SK-N-MC (cell line): ENCODE results near the gene FAXDC2.

Experiments
- DNase-seq: peaks from one replicate; pipeline ENCODE4 v3.0.0-alpha.2; 2011; ENCODE audit warnings: low read depth, low spot score
- H3K27ac ChIP-seq: fragments of 200-600 bp; sonication (generic); 2 replicates; pipeline ENCODE4 v1.5.1; 2016; ENCODE audit warnings: mixed run types
- H3K36me3 ChIP-seq: fragments of 200-600 bp; sonication (generic); 2 replicates; pipeline ENCODE4 v1.6.1; 2017; ENCODE audit warnings: antibody characterized with exemption, low read length, mixed read lengths; ENCODE audit not compliant: insufficient read depth
- H3K4me3 ChIP-seq: fragments of 200-600 bp; sonication (generic); 2 replicates; pipeline ENCODE4 v1.5.1; 2016
- H3K9ac ChIP-seq: fragments of 200-600 bp; sonication (generic); 2 replicates; pipeline ENCODE4 v1.8.0; 2017; ENCODE audit warnings: mixed run types, mixed read lengths; ENCODE audit not compliant: insufficient read length
- H3K9me3 ChIP-seq: fragments of 200-600 bp; sonication (generic); 2 replicates; pipeline ENCODE4 v1.6.1; 2017; ENCODE audit warnings: low read depth, mild to moderate bottlenecking, antibody characterized with exemption, low read length, moderate library complexity, mixed read lengths
- EZH2 ChIP-seq: fragments of 200-600 bp; sonication (generic); IDR thresholded peaks from one replicate; pipeline ENCODE4 v1.6.1; 2017; ENCODE audit warnings: antibody characterized with exemption
- FOXP2 ChIP-seq: optimal IDR thresholded peaks from 2 replicates; pipeline ENCODE3; 2011; ENCODE audit warnings: mild to moderate bottlenecking, moderate library complexity; ENCODE audit not compliant: insufficient read depth; ENCODE audit errors: extremely low read length, control extremely low read depth
- POLR2AphosphoS5 ChIP-seq: IDR thresholded peaks from 2 replicates; pipeline ENCODE4 v1.6.1; 2012; ENCODE audit warnings: mild to moderate bottlenecking, low read depth, low read length, borderline replicate concordance

Gene FAXDC2

GRCh38 chr5:154802050-154802449 is 48.4 kb downstream of the FAXDC2 start:
- DNase-seq: no peak
- Histone ChIP-seq H3K9me3 (no peaks in the 10 kb centered on the region), H3K27ac (no peak overlapping the region), H3K36me3 (peaks cover 99% of the 10 kb centered on the region), H3K4me3 (no peak overlapping the region), H3K9ac (no peak overlapping the region)
- TF ChIP-seq POLR2AphosphoS5 (no peak), EZH2 (no peak), FOXP2 (no peak)

DNA sequence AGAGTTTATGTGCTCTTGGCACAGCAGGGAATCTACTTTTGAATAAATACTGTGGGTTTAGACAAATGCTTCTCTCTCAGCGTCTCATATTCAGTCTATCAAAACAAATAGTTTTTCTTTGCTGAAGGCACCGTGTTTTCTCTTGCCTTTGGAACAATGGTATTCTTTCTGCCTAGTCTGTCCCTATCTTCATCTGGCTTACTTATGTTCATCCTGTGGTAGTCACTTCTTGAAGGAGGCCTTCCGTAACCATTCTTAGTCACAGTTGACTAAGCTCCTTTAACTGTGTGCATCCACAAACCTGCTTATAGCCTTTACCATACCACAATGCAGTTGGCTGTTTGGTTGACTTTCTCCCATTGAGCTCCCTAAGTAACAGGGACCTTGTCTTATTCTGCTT is 49.3 kb downstream of the FAXDC2 start:
- H3K36me3 ChIP-seq: peaks cover 99% of the 10 kb centered on the region

DNA sequence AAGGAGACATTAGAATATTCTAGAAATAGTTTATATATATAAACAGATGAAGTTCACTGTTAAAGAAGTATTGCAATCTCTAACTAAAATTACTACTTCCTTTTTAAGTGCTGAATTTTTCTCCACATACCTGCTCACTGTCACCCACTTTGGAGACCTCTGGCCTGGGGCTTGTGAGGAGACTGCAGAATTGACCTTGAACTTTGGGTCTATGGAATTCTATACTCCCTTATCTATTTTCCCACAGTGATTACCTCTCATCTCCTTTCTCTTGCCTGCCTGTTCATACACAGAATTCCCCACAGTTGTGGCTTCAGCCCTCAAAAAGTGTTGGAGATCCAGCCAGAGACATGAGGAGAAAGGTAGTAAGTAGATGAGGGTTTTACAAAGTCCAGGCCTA is 49.8 kb downstream of the FAXDC2 start:
- H3K9ac ChIP-seq: no peak overlapping the region
- no peak overlapping the region for H3K4me3 ChIP-seq
- H3K36me3 ChIP-seq: peaks cover 95% of the 10 kb centered on the region
- DNase-seq: no peak
- no peak for TF ChIP-seq FOXP2
- TF ChIP-seq POLR2AphosphoS5: no peak
- TF ChIP-seq EZH2: no peak
- H3K27ac ChIP-seq: no peak overlapping the region; the same call in 1 of the 2 replicates
- H3K9me3 ChIP-seq: no peaks in the 10 kb centered on the region

More for the DNA sequence above, 49.3 kb downstream of the FAXDC2 start:
- DNase-seq: no peak
- H3K4me3 ChIP-seq: no peak overlapping the region
- no peak overlapping the region for H3K9ac ChIP-seq
- TF ChIP-seq EZH2 (no peak), FOXP2 (no peak), POLR2AphosphoS5 (no peak)
- H3K9me3 ChIP-seq: no peaks in the 10 kb centered on the region
- no peak overlapping the region; the same call in 1 of the 2 replicates for H3K27ac ChIP-seq

- DNase-seq: no peak
- Histone ChIP-seq H3K9me3 (no peaks in the 10 kb centered on the region), H3K36me3 (peaks cover 95% of the 10 kb centered on the region), H3K4me3 (no peak overlapping the region), H3K27ac (no peak overlapping the region), H3K9ac (no peak overlapping the region)
- TF ChIP-seq EZH2: no peak
- TF ChIP-seq POLR2AphosphoS5: no peak
- TF ChIP-seq FOXP2: no peak
Measured at GRCh38 chr5:154797762-154798161, 52.6 kb downstream of the FAXDC2 start.

DNA sequence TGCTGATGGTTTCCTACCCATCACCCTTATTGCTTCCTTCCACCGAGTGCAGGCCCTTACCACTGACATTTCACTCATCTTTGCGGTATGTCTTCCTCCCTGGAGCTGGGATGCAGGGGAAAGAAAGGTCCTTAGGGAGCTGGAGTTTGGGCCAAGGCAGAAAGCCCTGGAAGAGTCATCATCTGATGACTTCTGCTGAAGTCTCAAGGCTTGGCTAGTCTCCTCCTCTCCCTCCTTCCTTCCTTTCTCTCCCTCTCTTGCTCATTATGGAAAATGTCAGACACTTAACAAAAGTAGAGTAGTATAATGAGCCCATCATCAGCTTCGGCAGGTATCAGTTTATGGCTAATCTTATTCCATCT is 55.2 kb downstream of the FAXDC2 start:
- TF ChIP-seq POLR2AphosphoS5 (no peak), EZH2 (no peak), FOXP2 (no peak)
- Histone ChIP-seq H3K4me3 (no peak overlapping the region), H3K9me3 (no peaks in the 10 kb centered on the region), H3K9ac (no peak overlapping the region), H3K36me3 (peaks cover 94% of the 10 kb centered on the region), H3K27ac (no peak overlapping the region)
- no peak for DNase-seq

- Histone ChIP-seq H3K36me3 (peaks cover 94% of the 10 kb centered on the region), H3K27ac (peak overlapping the region; percentile 37; the same call in 1 of the 2 replicates), H3K4me3 (no peak overlapping the region), H3K9ac (no peak overlapping the region), H3K9me3 (no peaks in the 10 kb centered on the region)
- TF ChIP-seq FOXP2: no peak
- TF ChIP-seq EZH2: no peak
- TF ChIP-seq POLR2AphosphoS5: no peak
- no peak for DNase-seq
Measured at GRCh38 chr5:154794525-154795234, 55.7 kb downstream of the FAXDC2 start.

GRCh38 chr5:154793599-154794524 is 56.5 kb downstream of the FAXDC2 start:
- no peak for DNase-seq
- Histone ChIP-seq H3K4me3 (no peak overlapping the region), H3K9me3 (no peaks in the 10 kb centered on the region), H3K9ac (no peak overlapping the region), H3K36me3 (peaks cover 90% of the 10 kb centered on the region), H3K27ac (peak overlapping the region; percentile 37; the same call in 1 of the 2 replicates)
- TF ChIP-seq FOXP2 (no peak), POLR2AphosphoS5 (no peak; the same call in 1 of the 2 replicates), EZH2 (no peak)

DNA sequence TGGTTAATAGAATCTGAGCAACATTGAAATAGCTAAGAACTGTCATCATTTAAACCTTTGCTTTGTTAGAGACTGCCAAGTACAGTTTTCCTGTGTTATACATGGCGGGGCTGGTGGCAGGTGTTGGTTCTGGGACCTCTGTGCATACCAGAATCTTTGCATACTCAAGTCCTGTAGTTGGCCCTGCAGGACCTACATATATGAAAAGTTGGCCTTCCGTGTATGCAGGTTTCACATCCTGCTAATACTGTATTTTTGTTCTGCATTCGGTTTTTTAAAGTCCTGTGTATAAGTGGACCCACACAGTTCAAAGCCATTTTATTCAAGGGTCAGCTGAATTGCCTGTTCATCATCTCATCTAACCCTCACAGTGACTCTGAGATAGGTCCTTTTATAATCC is 58.9 kb downstream of the FAXDC2 start:
- H3K36me3 ChIP-seq: peaks cover 70% of the 10 kb centered on the region
- no peaks in the 10 kb centered on the region for H3K9me3 ChIP-seq
- no peak overlapping the region for H3K9ac ChIP-seq
- no peak overlapping the region for H3K27ac ChIP-seq
- TF ChIP-seq FOXP2: no peak
- no peak for TF ChIP-seq EZH2
- TF ChIP-seq POLR2AphosphoS5: no peak
- DNase-seq: no peak
- no peak overlapping the region for H3K4me3 ChIP-seq
